NB4 (cell line): ENCODE results near the gene TANGO6.

ENCODE experiments used
- CTCF ChIP-seq: IDR thresholded peaks from one replicate; pipeline ENCODE4 v1.5.1; 2012; ENCODE audit warnings: low read depth, low read length
- MYC ChIP-seq: IDR thresholded peaks from 2 replicates; pipeline ENCODE4 v1.6.1; 2011; ENCODE audit warnings: low read depth, low read length

- no peak for TF ChIP-seq MYC
- TF ChIP-seq CTCF, result no peak
Observed at GRCh38 chr16:68851601-68852000, 8.3 kb downstream of the TANGO6 start.
